HG02642 (cell line): Measurements from ENCODE around the gene MFSD6.

Experiments
- ATAC-seq: cut with Tn5 transposase; IDR thresholded peaks from one replicate; pipeline ENCODE4 v1.9.1; 2021; ENCODE audit warnings: mild to moderate bottlenecking; ENCODE audit not compliant: unreplicated experiment, poor library complexity

The MFSD6 gene

GRCh38 chr2:190547886-190548285 lies 139.7 kb downstream of the MFSD6 start:
- ATAC-seq, result no peak

GRCh38 chr2:190550137-190550536 lies 142.0 kb downstream of the MFSD6 start:
- ATAC-seq, result no peak
